PC-9 (cell line): ENCODE data around the gene DYNC1H1. TPM values are rescaled to one million over a fixed set of nuclear protein-coding genes. Genes with fewer than 3 reads are reported as not detected.

Experiments used
- BruUV-seq: library from RNA; stranded (reverse); fragments of 400-500 nt; replicated peaks from 2 replicates; lab custom pipeline; 2021; lab: Mats Ljungman, UMichigan
- CTCF ChIA-PET: fragments of 300-600 bp; sonication (Branson Sonifier 250); formaldehyde crosslinking; loops from one replicate; lab custom pipeline; 2022; ENCODE audit warnings: antibody characterized with exemption; lab: Charles Lee
- POLR2A ChIA-PET: fragments of 300-600 bp; sonication (Branson Sonifier 250); formaldehyde crosslinking; loops from one replicate; lab custom pipeline; 2022; ENCODE audit warnings: antibody characterized with exemption; ENCODE audit not compliant: unreplicated experiment; lab: Charles Lee
- DNase-seq, 2 experiments: peaks; one replicate each; pipeline versions ENCODE4 v3.0.0 to v3.0.0-alpha.2; 2015 to 2022; ENCODE audit warnings: mixed read lengths in 1 of 2
- H2AFZ ChIP-seq: fragments of 200-600 bp; sonication (generic); 2 replicates; pipeline ENCODE4 v1.8.1; 2017; ENCODE audit warnings: antibody characterized with exemption
- H3F3A ChIP-seq: fragments of 200-600 bp; sonication (generic); 2 replicates; pipeline ENCODE4 v1.8.1; 2017; ENCODE audit warnings: antibody characterized with exemption, mild to moderate bottlenecking, low read depth; ENCODE audit not compliant: insufficient read depth
- H3K27ac ChIP-seq: fragments of 200-600 bp; sonication (generic); 2 replicates; pipeline ENCODE4 v1.6.1; 2016; ENCODE audit warnings: mixed run types
- H3K27me3 ChIP-seq: fragments of 200-600 bp; sonication (generic); 2 replicates; pipeline ENCODE4 v1.6.1; 2016; ENCODE audit warnings: low read depth, mixed run types; ENCODE audit not compliant: insufficient read depth
- H3K36me3 ChIP-seq: fragments of 200-600 bp; sonication (generic); 2 replicates; pipeline ENCODE4 v1.6.1; 2016; ENCODE audit warnings: low read depth, mixed run types
- H3K4me1 ChIP-seq: fragments of 200-600 bp; sonication (generic); replicated peaks from 2 replicates; pipeline ENCODE4 v1.6.1; 2016; ENCODE audit warnings: mixed run types; ENCODE audit not compliant: insufficient read depth
- H3K4me2 ChIP-seq: fragments of 200-600 bp; sonication (generic); 2 replicates; pipeline ENCODE4 v1.6.1; 2017; ENCODE audit warnings: mixed run types
- H3K4me3 ChIP-seq: fragments of 200-600 bp; sonication (generic); 2 replicates; pipeline ENCODE4 v1.6.1; 2016; ENCODE audit warnings: mixed run types
- H3K79me2 ChIP-seq: fragments of 200-600 bp; sonication (generic); 2 replicates; pipeline ENCODE4 v1.6.1; 2017; ENCODE audit warnings: low read depth, mixed run types
- H3K9me2 ChIP-seq: fragments of 200-600 bp; sonication (generic); 2 replicates; pipeline ENCODE4 v1.8.1; 2017; ENCODE audit warnings: mild to moderate bottlenecking; ENCODE audit not compliant: insufficient read depth
- H3K9me3 ChIP-seq: fragments of 200-600 bp; sonication (generic); 2 replicates; pipeline ENCODE4 v1.8.1; 2016; ENCODE audit warnings: low read depth; ENCODE audit not compliant: insufficient read depth
- H4K20me1 ChIP-seq: fragments of 200-600 bp; sonication (generic); 2 replicates; pipeline ENCODE4 v1.8.1; 2017; ENCODE audit not compliant: insufficient read depth
- CTCF ChIP-seq: fragments of 200-600 bp; sonication (generic); conservative IDR thresholded peaks from 2 replicates; pipeline ENCODE4 v1.6.1; 2017; ENCODE audit warnings: mixed run types, antibody characterized with exemption, mild to moderate bottlenecking, moderate library complexity
- EZH2 ChIP-seq: fragments of 200-600 bp; sonication (generic); IDR thresholded peaks from 2 replicates; pipeline ENCODE4 v1.8.0; 2017; ENCODE audit warnings: antibody characterized with exemption, low read depth
- intact Hi-C: fragments of 100-400 bp; cut with micrococcal nuclease; formaldehyde crosslinking; loops from one replicate; pipeline ENCODE4 v1.10.0; 2022; ENCODE audit not compliant: unreplicated experiment
- total RNA-seq: library from RNA; stranded (reverse); gene quantifications from 2 replicates; pipeline ENCODE4 v1.2.3, GENCODE V29; 2021

The DYNC1H1 gene
- total RNA-seq, 1 experiment from 2014 or later = 1,268 TPM

GRCh38 chr14:101928415-101928841 is 35.9 kb upstream of the DYNC1H1 start:
- no peak overlapping the region for H3K4me2 ChIP-seq
- no peaks in the 10 kb centered on the region for H3K79me2 ChIP-seq
- no peak overlapping the region for H3K4me3 ChIP-seq
- intact Hi-C loops = no loop called here
- no peaks in the 10 kb centered on the region for H4K20me1 ChIP-seq
- no peak for DNase-seq
- POLR2A ChIA-PET = no interaction called here
- CTCF ChIA-PET = no interaction called here
- H3K9me3 ChIP-seq = no peaks in the 10 kb centered on the region
- H3K27ac ChIP-seq = no peak overlapping the region
- BruUV-seq = no TSS peak
- H3K9me2 ChIP-seq = no peaks in the 10 kb centered on the region
- no peaks in the 10 kb centered on the region for H3K27me3 ChIP-seq
- peaks cover 4% of the 10 kb centered on the region; the same call in 1 of the 2 replicates for H3F3A ChIP-seq
- no peak for TF ChIP-seq CTCF
- no peak for TF ChIP-seq EZH2
- H3K36me3 ChIP-seq = no peaks in the 10 kb centered on the region; the same call in 1 of the 2 replicates
- no peaks in the 10 kb centered on the region for H3K4me1 ChIP-seq
- no peak overlapping the region for H2AFZ ChIP-seq

- TF ChIP-seq CTCF (no peak), EZH2 (no peak)
- Histone ChIP-seq H3K79me2 (no peaks in the 10 kb centered on the region), H3K9me2 (no peaks in the 10 kb centered on the region), H3F3A (no peaks in the 10 kb centered on the region; the same call in 1 of the 2 replicates), H3K4me1 (no peaks in the 10 kb centered on the region), H3K9me3 (no peaks in the 10 kb centered on the region), H3K4me2 (no peak overlapping the region), H2AFZ (no peak overlapping the region), H3K4me3 (no peak overlapping the region), H3K27ac (no peak overlapping the region), H3K27me3 (no peaks in the 10 kb centered on the region), H4K20me1 (no peaks in the 10 kb centered on the region), H3K36me3 (no peaks in the 10 kb centered on the region; the same call in 1 of the 2 replicates)
- intact Hi-C loops = no loop called here
- BruUV-seq = no TSS peak
- CTCF ChIA-PET = no interaction called here
- POLR2A ChIA-PET = no interaction called here
- DNase-seq = no peak
Observed at GRCh38 chr14:101929096-101929495, 35.3 kb upstream of the DYNC1H1 start.

- H2AFZ ChIP-seq = no peak overlapping the region
- no peak for TF ChIP-seq CTCF
- no peak for TF ChIP-seq EZH2
- no peaks in the 10 kb centered on the region for H3K4me1 ChIP-seq
- intact Hi-C loops = no loop called here
- no peaks in the 10 kb centered on the region for H3K9me3 ChIP-seq
- no peaks in the 10 kb centered on the region for H3K27me3 ChIP-seq
- H3K4me2 ChIP-seq = no peak overlapping the region
- no peak overlapping the region for H3K4me3 ChIP-seq
- no peak overlapping the region for H3K27ac ChIP-seq
- ChIA-PET POLR2A (no interaction called here), CTCF (no interaction called here)
- H3K36me3 ChIP-seq = no peaks in the 10 kb centered on the region; the same call in 1 of the 2 replicates
- no peaks in the 10 kb centered on the region for H3K9me2 ChIP-seq
- BruUV-seq = no TSS peak
- no peak for DNase-seq
- no peaks in the 10 kb centered on the region for H3K79me2 ChIP-seq
- no peaks in the 10 kb centered on the region; the same call in 1 of the 2 replicates for H3F3A ChIP-seq
- H4K20me1 ChIP-seq = no peaks in the 10 kb centered on the region
Observed at GRCh38 chr14:101929946-101930345, 34.4 kb upstream of the DYNC1H1 start.
